Right atrium auricular region (tissue), 2 donors: ENCODE measurements around the gene DOP1B. TPM values are rescaled to one million over a fixed set of nuclear protein-coding genes. Genes with fewer than 3 reads are reported as not detected.

Source experiments
- DNase-seq: peaks from one replicate; pipeline ENCODE4 v3.0.0-alpha.2; 2019; ENCODE audit warnings: low spot score
- H3K27ac ChIP-seq, 2 donors: fragments of 200-600 bp; sonication (generic); 1 replicate in 1 of 2; 2 replicates in 1 of 2; pipeline ENCODE4 v1.5.1; 2016 to 2019
- H3K27me3 ChIP-seq, 2 donors: fragments of 200-600 bp; sonication (generic); one replicate each; pipeline versions ENCODE4 v1.5.1 to v1.6.0; 2017 to 2019
- H3K36me3 ChIP-seq: fragments of 200-600 bp; sonication (generic); one replicate; pipeline ENCODE4 v1.5.1; 2016
- H3K4me1 ChIP-seq, 2 donors: fragments of 200-600 bp; sonication (generic); one replicate each; pipeline versions ENCODE4 v1.5.1 to v1.6.0; 2017 to 2019
- H3K4me3 ChIP-seq, 2 donors: fragments of 200-600 bp; sonication (generic); 1 replicate in 1 of 2; 2 replicates in 1 of 2; pipeline ENCODE4 v1.5.1; 2017 to 2019; ENCODE audit warnings: mild to moderate bottlenecking in 1 of 2, moderate library complexity in 1 of 2
- H3K9me3 ChIP-seq, 2 donors: fragments of 200-600 bp; sonication (generic); one replicate each; pipeline ENCODE4 v1.5.1; 2019
- CTCF ChIP-seq, 2 donors: fragments of 200-600 bp; sonication (generic); IDR thresholded peaks; one replicate each; pipeline ENCODE4 v1.5.1; 2019; ENCODE audit warnings: antibody characterized with exemption in 2 of 2
- total RNA-seq, 2 donors: library from RNA; depleted of rRNA; stranded (reverse); fragments of >200 nt; gene quantifications; one replicate each; pipeline ENCODE4 v1.1.0, GENCODE V29; 2016

Gene DOP1B
- total RNA-seq, 2 donors from 2014 or later, result 4.0 to 4.9 TPM

- no peaks in the 10 kb centered on the region for H3K9me3 ChIP-seq
- no peak for DNase-seq
- no peak overlapping the region for H3K27ac ChIP-seq
- TF ChIP-seq CTCF (IDR thresholded peaks at IDR 0.05), result no peak
- no peak overlapping the region for H3K4me3 ChIP-seq
- no peaks in the 10 kb centered on the region for H3K27me3 ChIP-seq
- peaks cover 0 to 10% of the 10 kb centered on the region in 2 donors for H3K4me1 ChIP-seq
- H3K36me3 ChIP-seq, result no peaks in the 10 kb centered on the region
Measured at GRCh38 chr21:36117286-36117741, 39.3 kb upstream of the DOP1B start.

- H3K9me3 ChIP-seq, result no peaks in the 10 kb centered on the region
- H3K4me3 ChIP-seq, result no peak overlapping the region
- no peaks in the 10 kb centered on the region for H3K27me3 ChIP-seq
- DNase-seq, result no peak
- no peaks in the 10 kb centered on the region for H3K36me3 ChIP-seq
- TF ChIP-seq CTCF (IDR thresholded peaks at IDR 0.05), result no peak
- no peak overlapping the region for H3K27ac ChIP-seq
- peaks cover 0 to 6% of the 10 kb centered on the region in 2 donors for H3K4me1 ChIP-seq
Measured at GRCh38 chr21:36120304-36120888, 36.2 kb upstream of the DOP1B start.

GRCh38 chr21:36122977-36123376 lies 33.6 kb upstream of the DOP1B start:
- H3K4me3 ChIP-seq, result no peak overlapping the region
- H3K4me1 ChIP-seq, result peaks cover 0 to 17% of the 10 kb centered on the region in 2 donors
- H3K9me3 ChIP-seq, result no peaks in the 10 kb centered on the region
- no peak overlapping the region for H3K27ac ChIP-seq
- DNase-seq, result no peak
- no peaks in the 10 kb centered on the region for H3K27me3 ChIP-seq
- TF ChIP-seq CTCF (IDR thresholded peaks at IDR 0.05), result peak; percentile 28 to 53
- no peaks in the 10 kb centered on the region for H3K36me3 ChIP-seq

- no peak for DNase-seq
- peaks cover 0 to 17% of the 10 kb centered on the region in 2 donors for H3K4me1 ChIP-seq
- H3K27ac ChIP-seq, result no peak overlapping the region
- no peaks in the 10 kb centered on the region for H3K36me3 ChIP-seq
- no peak overlapping the region for H3K4me3 ChIP-seq
- no peaks in the 10 kb centered on the region for H3K27me3 ChIP-seq
- TF ChIP-seq CTCF (IDR thresholded peaks at IDR 0.05), result no peak
- H3K9me3 ChIP-seq, result no peaks in the 10 kb centered on the region
Measured at GRCh38 chr21:36124395-36124794, 32.2 kb upstream of the DOP1B start.

GRCh38 chr21:36125512-36126207 lies 31.0 kb upstream of the DOP1B start:
- peak; percentile 67 for DNase-seq

More at GRCh38 chr21:36125512-36126207, 31.0 kb upstream of the DOP1B start:
- no peaks in the 10 kb centered on the region for H3K36me3 ChIP-seq
- TF ChIP-seq CTCF (IDR thresholded peaks at IDR 0.05), result peak; percentile 94 to 95
- H3K27me3 ChIP-seq, result no peaks in the 10 kb centered on the region
- no peaks in the 10 kb centered on the region for H3K9me3 ChIP-seq
- H3K4me3 ChIP-seq, result no peak overlapping the region
- H3K27ac ChIP-seq, result no peak overlapping the region
- H3K4me1 ChIP-seq, result peaks cover 0 to 17% of the 10 kb centered on the region in 2 donors
